GM21737 (cell line): ENCODE measurements around the gene TPH1.

Source experiments
- ATAC-seq: cut with Tn5 transposase; IDR thresholded peaks from one replicate; pipeline ENCODE4 v1.9.1; 2021; ENCODE audit warnings: mild to moderate bottlenecking, moderate library complexity; ENCODE audit not compliant: unreplicated experiment

Gene TPH1

DNA sequence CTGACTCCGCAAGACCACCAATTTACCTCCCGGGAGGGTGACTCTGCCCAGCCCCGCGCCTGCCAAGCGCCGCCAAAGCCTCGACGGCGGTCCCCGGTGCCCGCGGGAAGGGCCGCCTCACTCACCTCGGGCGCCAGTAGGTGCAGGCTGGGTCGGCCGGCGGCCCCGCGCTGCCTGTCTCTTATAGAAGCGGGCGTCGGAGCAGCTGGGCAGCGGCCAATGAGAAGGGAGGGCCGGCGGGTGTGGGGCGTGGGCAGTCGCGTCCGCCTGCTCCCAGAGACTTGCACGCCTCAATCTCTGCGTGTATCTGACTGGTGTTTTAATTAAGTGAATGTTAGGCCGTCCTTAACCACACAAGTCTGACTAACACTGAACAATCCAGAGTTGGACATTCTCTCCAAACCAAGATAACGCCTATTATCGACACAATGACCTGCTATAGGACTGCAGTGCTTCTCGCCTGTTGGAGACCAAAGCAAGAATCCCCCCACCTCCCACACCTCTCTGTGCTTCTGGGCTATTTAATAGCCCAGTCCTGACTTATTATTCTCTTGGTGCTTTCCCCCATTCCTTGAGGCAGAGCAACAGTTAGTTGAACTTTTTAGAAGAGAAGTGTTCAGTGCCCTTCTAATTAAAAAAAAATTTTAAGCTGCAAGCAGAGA lies at the start of gene TPH1:
TPH1 (minus strand) TSS at position 154 of the 662 bp plus-strand sequence. CDS start 5,507 bp downstream, outside the sequence.
- ATAC-seq, result no peak

GRCh38 chr11:18093959-18094358 lies 47.9 kb upstream of the TPH1 start:
- ATAC-seq, result no peak

GRCh38 chr11:18091731-18092130 lies 45.7 kb upstream of the TPH1 start:
- no peak for ATAC-seq

DNA sequence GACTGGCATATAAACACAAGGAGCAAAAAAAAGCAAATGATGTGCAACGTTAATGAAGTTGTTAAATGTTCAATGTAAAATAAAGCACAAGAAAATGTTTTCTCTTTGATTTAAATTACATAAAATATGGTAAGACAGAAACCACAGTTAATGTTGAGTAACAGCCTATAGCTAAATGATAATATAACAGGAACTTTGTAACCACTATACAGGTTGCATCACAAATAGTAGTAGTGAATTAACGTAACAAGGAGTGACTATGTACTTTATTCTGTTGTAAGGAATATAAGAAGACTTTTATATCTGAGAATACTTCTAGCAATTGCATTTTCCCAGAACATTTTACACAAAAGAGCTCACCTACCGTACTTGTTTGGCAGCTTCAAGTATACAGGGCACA lies 42.9 kb upstream of the TPH1 start:
- ATAC-seq, result no peak

- ATAC-seq, result no peak
Observed at GRCh38 chr11:18088366-18088765, 42.3 kb upstream of the TPH1 start.

DNA sequence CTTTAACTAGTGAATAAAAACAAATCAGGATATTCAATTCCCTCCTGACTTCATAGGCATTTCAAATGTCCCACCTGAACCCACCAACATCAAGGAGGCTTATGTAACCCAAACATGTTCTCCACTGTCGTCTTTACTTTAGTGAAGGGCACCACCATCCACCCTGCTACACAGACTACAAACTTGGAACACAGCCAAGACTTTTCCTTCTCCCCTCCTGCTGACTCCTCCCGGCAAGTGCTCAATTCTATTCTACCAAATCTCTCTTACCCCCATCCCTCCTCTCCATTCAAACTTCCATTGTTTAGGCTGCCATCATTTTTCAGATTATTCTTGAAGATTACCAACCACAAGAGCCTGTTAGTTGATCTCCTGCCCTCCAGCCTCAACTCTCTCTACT lies 35.5 kb upstream of the TPH1 start:
- no peak for ATAC-seq

DNA sequence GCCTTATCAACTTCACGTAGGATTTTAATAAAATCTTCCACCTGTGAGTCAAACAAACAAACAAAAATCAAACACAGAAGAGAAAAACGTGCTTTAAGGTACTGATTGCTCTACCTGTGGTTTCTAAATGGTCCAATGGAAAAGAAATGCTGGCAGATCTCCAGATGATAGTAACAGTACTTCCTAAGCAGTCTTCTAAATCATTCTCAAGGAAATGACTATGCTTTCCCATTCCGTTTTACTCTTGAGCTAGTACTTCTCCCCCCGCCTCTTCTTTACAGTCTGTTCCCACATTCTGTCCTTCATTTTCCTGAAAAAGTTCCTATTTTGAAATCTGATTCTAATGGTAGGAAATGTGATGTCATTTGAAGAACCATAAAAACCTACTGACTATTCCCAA lies 34.4 kb upstream of the TPH1 start:
- ATAC-seq, result no peak

- no peak for ATAC-seq
Observed at GRCh38 chr11:18078909-18079308, 32.8 kb upstream of the TPH1 start.

DNA sequence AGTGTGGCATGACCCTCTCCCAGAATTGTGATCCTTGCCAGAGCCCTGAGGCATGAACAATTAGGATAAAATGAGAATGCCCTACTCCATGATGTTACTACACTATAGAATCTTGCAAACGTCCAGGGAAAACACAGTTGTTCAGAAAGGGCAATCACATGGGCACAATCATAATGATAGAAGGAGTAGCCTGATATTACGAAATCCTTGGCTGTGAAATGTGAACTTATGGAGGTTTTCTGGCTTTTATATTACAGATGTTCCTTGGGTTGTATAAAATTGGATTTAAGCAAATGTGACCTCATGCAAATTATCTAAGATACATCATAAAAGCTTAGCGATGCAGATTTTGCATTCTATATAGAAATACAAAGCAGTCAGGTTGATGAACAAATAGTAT lies 29.4 kb upstream of the TPH1 start:
- ATAC-seq, result no peak

- ATAC-seq, result no peak
Observed at GRCh38 chr11:18071098-18071705, 25.1 kb upstream of the TPH1 start.

DNA sequence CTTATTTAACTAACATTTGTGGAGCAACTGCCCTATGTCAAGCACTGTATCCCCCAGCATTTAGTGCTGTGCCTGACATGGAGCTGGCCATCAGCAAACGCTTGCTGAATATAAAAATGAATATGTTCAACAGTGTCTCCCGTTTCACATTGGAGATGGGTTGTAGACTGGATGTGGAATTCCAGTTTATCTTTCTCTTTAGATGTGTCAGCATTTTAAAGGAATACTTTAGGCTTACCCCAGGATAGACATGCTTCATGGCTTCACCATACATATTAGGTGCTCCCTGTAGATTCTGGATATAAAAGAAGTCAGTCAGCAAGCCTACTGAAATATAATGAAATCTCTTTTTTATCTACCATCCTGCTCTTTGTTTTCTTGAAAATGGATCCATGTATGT lies 21.3 kb upstream of the TPH1 start:
- ATAC-seq, result no peak

- ATAC-seq, result no peak
Observed at GRCh38 chr11:18066626-18067025, 20.6 kb upstream of the TPH1 start.

GRCh38 chr11:18065572-18065971 lies 19.5 kb upstream of the TPH1 start:
- ATAC-seq, result no peak

DNA sequence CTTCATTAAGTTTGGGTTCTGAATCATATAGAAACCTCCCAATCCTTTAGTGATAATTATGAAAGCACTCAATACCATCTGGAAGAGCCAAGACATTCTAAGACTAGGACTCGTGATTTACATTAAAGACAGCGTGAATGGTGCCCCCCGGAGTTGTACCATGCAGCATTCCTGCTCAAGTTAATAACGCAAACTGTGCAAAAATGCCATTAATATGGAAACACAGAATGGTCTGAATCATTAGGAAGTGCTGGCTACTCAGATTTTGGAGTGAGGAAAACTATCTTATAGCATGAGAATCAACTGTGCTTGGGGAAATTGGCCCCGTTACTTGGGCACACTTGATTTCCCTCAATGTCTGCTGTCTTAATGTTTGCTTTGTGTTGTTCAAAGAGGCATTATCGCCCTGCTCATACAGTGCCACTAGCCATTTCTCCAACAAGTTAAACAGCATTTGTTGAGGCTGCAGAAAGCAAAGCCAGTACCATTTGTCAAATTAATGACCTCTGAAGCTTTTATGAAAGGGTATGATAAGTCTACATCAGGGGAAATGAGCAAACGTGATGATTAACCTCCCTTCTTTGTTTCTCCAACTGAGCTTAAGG lies 18.5 kb upstream of the TPH1 start:
- no peak for ATAC-seq

GRCh38 chr11:18063862-18064434 lies 17.9 kb upstream of the TPH1 start:
- ATAC-seq, result no peak

- ATAC-seq, result no peak
Observed at GRCh38 chr11:18063125-18063524, 17.1 kb upstream of the TPH1 start.

DNA sequence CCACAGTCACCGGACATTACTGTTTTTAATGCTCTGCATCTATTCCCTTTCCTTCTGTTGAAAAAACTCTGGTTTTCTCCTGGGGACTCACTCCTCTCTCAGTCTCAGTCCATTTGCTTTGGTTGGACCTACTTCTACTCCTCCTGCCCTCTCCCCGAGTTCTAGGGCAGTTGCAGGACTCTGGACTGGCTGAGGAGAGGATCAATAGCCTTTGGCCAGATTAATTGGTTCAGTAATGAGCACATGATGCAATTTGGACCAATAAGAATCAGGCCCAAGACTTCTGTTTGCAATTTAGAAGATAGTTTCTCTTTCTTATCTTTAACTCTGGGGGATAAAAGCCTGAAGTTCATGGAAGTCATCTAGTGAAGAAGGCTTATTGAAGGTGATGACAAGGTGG lies 15.3 kb upstream of the TPH1 start:
- no peak for ATAC-seq

DNA sequence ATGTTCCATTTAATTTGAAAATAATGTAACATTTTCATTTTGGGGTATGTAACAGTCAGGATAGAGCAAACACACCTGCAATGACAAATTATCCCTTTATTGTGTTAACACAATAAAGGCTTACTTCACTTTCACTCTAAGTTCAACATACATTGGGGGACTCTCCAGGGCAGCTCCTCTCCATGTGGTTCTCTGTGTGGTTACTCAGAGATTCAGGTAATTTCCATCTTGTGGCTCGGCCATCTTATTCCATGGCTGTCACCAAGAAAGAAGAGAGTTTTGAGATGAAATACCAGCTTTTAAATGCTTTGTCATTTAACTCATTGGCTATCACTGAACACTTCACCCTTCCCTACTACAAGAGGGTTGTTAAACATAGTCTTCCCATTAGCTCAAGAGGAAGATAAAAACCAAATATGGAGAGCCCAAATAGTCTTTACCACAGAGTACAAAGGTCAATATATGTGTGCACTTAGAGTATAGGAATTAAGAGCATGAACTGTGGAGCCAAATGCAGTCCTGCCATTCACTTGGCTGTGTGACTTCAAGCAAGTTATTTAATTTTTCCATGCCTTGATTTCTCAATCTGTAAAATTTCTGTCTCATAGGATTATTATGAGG lies 10.6 kb upstream of the TPH1 start:
- ATAC-seq, result no peak

- no peak for ATAC-seq
Observed at GRCh38 chr11:18054511-18055103, 8.5 kb upstream of the TPH1 start.

- no peak for ATAC-seq
Observed at GRCh38 chr11:18050848-18051247, 4.8 kb upstream of the TPH1 start.

DNA sequence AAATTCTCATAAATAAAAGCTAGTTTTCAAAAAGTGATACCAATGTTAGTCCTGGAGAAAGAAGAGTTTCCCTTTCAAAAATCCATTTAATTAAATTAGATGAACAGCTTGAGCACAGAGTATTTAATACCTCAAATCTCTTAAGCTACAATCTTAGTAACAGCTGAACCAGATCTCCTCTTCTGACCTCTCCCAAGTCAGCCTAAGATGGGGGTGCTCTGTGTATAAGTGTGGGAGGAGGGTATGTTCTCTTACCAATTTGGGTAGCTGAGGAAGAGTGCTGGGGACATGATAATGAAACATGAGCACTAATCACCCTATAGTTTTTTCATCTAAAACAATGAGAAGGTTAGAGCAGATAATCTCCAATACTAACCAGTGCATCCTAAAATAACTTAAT lies 9.6 kb downstream of the TPH1 start:
- no peak for ATAC-seq
